Neural cell (in vitro differentiated cells): Measurements from ENCODE around the gene ERC2. TPM values are rescaled to one million over a fixed set of nuclear protein-coding genes. Genes with fewer than 3 reads are reported as not detected.

Source experiments
- H2AFZ ChIP-seq: fragments of 200-600, 300-800 bp; sonication (generic), shearing (Covaris generic); 2 replicates; pipeline ENCODE4 v1.6.0; 2014; ENCODE audit warnings: low read depth, mild to moderate bottlenecking, antibody characterized with exemption, low read length, moderate library complexity
- H3F3A ChIP-seq: fragments of 200-600 bp; shearing (Covaris generic); 2 replicates; pipeline ENCODE4 v1.6.1; 2016; ENCODE audit warnings: mild to moderate bottlenecking, moderate library complexity, mixed read lengths, antibody characterized with exemption, low read length; ENCODE audit not compliant: insufficient read depth, poor library complexity, severe bottlenecking
- H3K27ac ChIP-seq: fragments of 200-600, 300-800 bp; sonication (generic), shearing (Covaris generic); 2 replicates; pipeline ENCODE4 v1.5.1; 2014; ENCODE audit warnings: mild to moderate bottlenecking, low read length, moderate library complexity
- H3K27me3 ChIP-seq: fragments of 300-800, 200-600 bp; sonication (generic), shearing (Covaris generic); 2 replicates; pipeline ENCODE4 v1.6.0; 2014; ENCODE audit warnings: mild to moderate bottlenecking, low read depth, low read length, moderate library complexity; ENCODE audit not compliant: insufficient read depth
- H3K36me3 ChIP-seq: fragments of 300-800, 200-600 bp; sonication (generic), shearing (Covaris generic); 2 replicates; pipeline ENCODE4 v1.5.1; 2014; ENCODE audit warnings: mild to moderate bottlenecking, antibody characterized with exemption, low read length, moderate library complexity; ENCODE audit not compliant: insufficient read depth
- H3K4me2 ChIP-seq: fragments of 300-800, 200-600 bp; sonication (generic), shearing (Covaris generic); 2 replicates; pipeline ENCODE4 v1.6.0; 2014; ENCODE audit warnings: mild to moderate bottlenecking, low read length
- H3K4me3 ChIP-seq: fragments of 300-800, 200-600 bp; sonication (generic), shearing (Covaris generic); 2 replicates; pipeline ENCODE4 v1.5.1; 2014; ENCODE audit warnings: mild to moderate bottlenecking, low read length, moderate library complexity
- H3K79me2 ChIP-seq: fragments of 200-600 bp; shearing (Covaris generic); replicated peaks from 2 replicates; pipeline ENCODE4 v1.6.0; 2014; ENCODE audit warnings: mild to moderate bottlenecking, low read length, moderate library complexity; ENCODE audit not compliant: insufficient read depth
- H3K9ac ChIP-seq: fragments of 300-800, 200-600 bp; sonication (generic), shearing (Covaris generic); 2 replicates; pipeline ENCODE4 v1.6.1; 2016; ENCODE audit warnings: mild to moderate bottlenecking, low read length, mixed read lengths
- H3K9me2 ChIP-seq: fragments of 200-600 bp; shearing (Covaris generic); 2 replicates; pipeline ENCODE4 v1.6.1; 2016; ENCODE audit warnings: mild to moderate bottlenecking, low read length, mixed read lengths; ENCODE audit not compliant: insufficient read depth
- H3K9me3 ChIP-seq: fragments of 200-600, 300-800 bp; sonication (generic), shearing (Covaris generic); 2 replicates; pipeline ENCODE4 v1.6.1; 2016; ENCODE audit warnings: mild to moderate bottlenecking, mixed run types, low read length, moderate library complexity, mixed read lengths
- H4K20me1 ChIP-seq: fragments of 200-600 bp; shearing (Covaris generic); 2 replicates; pipeline ENCODE4 v1.6.1; 2016; ENCODE audit warnings: mild to moderate bottlenecking, mixed run types; ENCODE audit not compliant: insufficient read depth
- EP300 ChIP-seq: fragments of 450-650 bp; conservative IDR thresholded peaks from 2 replicates; pipeline ENCODE4 v1.6.1; 2014; ENCODE audit warnings: antibody characterized with exemption, mild to moderate bottlenecking, moderate library complexity; ENCODE audit not compliant: poor library complexity, severe bottlenecking
- EZH2 ChIP-seq: fragments of 200-600, 300-800 bp; shearing (Covaris generic), sonication (generic); IDR thresholded peaks from 2 replicates; pipeline ENCODE4 v1.6.1; 2014; ENCODE audit warnings: antibody characterized with exemption, low read length, borderline replicate concordance, mild to moderate bottlenecking; ENCODE audit not compliant: insufficient read depth, poor library complexity, severe bottlenecking
- MXI1 ChIP-seq: fragments of 450-650 bp; conservative IDR thresholded peaks from 2 replicates; pipeline ENCODE4 v1.6.1; 2014; ENCODE audit warnings: antibody characterized with exemption, mild to moderate bottlenecking; ENCODE audit not compliant: poor library complexity, severe bottlenecking
- POLR2AphosphoS5 ChIP-seq: IDR thresholded peaks from 2 replicates; pipeline ENCODE4 v1.6.1; 2012
- RAD21 ChIP-seq: fragments of 450-650 bp; conservative IDR thresholded peaks from 2 replicates; pipeline ENCODE4 v1.6.1; 2014; ENCODE audit warnings: antibody characterized with exemption, mild to moderate bottlenecking, moderate library complexity
- SMC3 ChIP-seq: fragments of 450-650 bp; conservative IDR thresholded peaks from 2 replicates; pipeline ENCODE4 v1.6.1; 2014; ENCODE audit warnings: antibody characterized with exemption, mild to moderate bottlenecking, moderate library complexity; ENCODE audit not compliant: poor library complexity
- TAF1 ChIP-seq: IDR thresholded peaks from 2 replicates; pipeline ENCODE4 v1.6.1; 2012; ENCODE audit warnings: low read depth
- polyA plus RNA-seq: library from polyadenylated mRNA; depleted of rRNA; stranded (reverse); fragments of >200 nt; gene quantifications from 2 replicates; pipeline ENCODE4 v1.2.3, GENCODE V29; 2014
- TF ChIP-seq, protein P1 (sequence below): fragments of 450-650 bp; IDR thresholded peaks from 2 replicates; pipeline ENCODE4 v1.5.1; 2014; ENCODE audit warnings: antibody characterized with exemption, mild to moderate bottlenecking, moderate library complexity; ENCODE audit not compliant: poor library complexity, severe bottlenecking
- TF ChIP-seq, protein P2 (sequence below): IDR thresholded peaks from 2 replicates; pipeline ENCODE4 v1.6.1; 2012; ENCODE audit warnings: borderline replicate concordance

ERC2 gene
- polyA plus RNA-seq, 1 donor from 2014 or later, result 60.4 TPM

DNA sequence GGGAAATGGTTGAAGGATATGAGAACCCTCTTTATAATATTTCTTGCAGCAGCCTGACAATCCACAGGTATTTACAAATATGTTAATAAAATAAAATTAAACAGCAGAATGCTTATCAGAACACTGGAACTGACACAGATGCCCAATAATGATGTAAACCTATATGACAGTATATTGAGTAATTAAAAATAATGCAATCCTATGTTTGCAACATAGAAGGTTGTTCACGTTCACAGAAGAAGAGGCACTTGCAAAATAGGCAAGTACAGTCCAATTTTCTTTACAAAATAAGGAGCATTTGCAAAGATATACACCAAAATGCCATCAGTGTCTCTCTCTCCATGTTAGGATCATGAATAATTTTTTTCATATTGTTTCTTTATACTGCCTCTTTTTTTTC is 584.2 kb downstream of the ERC2 start:
- no peaks in the 10 kb centered on the region for H3F3A ChIP-seq
- H4K20me1 ChIP-seq, result no peaks in the 10 kb centered on the region
- H3K27me3 ChIP-seq, result no peaks in the 10 kb centered on the region
- H3K36me3 ChIP-seq, result no peaks in the 10 kb centered on the region
- H3K79me2 ChIP-seq, result no peaks in the 10 kb centered on the region
- no peak overlapping the region for H3K4me2 ChIP-seq
- H2AFZ ChIP-seq, result no peak overlapping the region
- H3K27ac ChIP-seq, result no peak overlapping the region
- no peak overlapping the region for H3K4me3 ChIP-seq
- TF ChIP-seq EP300 (no peak), TAF1 (no peak), EZH2 (no peak), POLR2AphosphoS5 (no peak), RAD21 (no peak), SMC3 (no peak), MXI1 (no peak)
- TF ChIP-seq, protein P1, sequence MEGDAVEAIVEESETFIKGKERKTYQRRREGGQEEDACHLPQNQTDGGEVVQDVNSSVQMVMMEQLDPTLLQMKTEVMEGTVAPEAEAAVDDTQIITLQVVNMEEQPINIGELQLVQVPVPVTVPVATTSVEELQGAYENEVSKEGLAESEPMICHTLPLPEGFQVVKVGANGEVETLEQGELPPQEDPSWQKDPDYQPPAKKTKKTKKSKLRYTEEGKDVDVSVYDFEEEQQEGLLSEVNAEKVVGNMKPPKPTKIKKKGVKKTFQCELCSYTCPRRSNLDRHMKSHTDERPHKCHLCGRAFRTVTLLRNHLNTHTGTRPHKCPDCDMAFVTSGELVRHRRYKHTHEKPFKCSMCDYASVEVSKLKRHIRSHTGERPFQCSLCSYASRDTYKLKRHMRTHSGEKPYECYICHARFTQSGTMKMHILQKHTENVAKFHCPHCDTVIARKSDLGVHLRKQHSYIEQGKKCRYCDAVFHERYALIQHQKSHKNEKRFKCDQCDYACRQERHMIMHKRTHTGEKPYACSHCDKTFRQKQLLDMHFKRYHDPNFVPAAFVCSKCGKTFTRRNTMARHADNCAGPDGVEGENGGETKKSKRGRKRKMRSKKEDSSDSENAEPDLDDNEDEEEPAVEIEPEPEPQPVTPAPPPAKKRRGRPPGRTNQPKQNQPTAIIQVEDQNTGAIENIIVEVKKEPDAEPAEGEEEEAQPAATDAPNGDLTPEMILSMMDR, result no peak
- TF ChIP-seq, protein P2, sequence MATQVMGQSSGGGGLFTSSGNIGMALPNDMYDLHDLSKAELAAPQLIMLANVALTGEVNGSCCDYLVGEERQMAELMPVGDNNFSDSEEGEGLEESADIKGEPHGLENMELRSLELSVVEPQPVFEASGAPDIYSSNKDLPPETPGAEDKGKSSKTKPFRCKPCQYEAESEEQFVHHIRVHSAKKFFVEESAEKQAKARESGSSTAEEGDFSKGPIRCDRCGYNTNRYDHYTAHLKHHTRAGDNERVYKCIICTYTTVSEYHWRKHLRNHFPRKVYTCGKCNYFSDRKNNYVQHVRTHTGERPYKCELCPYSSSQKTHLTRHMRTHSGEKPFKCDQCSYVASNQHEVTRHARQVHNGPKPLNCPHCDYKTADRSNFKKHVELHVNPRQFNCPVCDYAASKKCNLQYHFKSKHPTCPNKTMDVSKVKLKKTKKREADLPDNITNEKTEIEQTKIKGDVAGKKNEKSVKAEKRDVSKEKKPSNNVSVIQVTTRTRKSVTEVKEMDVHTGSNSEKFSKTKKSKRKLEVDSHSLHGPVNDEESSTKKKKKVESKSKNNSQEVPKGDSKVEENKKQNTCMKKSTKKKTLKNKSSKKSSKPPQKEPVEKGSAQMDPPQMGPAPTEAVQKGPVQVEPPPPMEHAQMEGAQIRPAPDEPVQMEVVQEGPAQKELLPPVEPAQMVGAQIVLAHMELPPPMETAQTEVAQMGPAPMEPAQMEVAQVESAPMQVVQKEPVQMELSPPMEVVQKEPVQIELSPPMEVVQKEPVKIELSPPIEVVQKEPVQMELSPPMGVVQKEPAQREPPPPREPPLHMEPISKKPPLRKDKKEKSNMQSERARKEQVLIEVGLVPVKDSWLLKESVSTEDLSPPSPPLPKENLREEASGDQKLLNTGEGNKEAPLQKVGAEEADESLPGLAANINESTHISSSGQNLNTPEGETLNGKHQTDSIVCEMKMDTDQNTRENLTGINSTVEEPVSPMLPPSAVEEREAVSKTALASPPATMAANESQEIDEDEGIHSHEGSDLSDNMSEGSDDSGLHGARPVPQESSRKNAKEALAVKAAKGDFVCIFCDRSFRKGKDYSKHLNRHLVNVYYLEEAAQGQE, result no peak
- H3K9me3 ChIP-seq, result no peaks in the 10 kb centered on the region
- no peak overlapping the region for H3K9ac ChIP-seq
- H3K9me2 ChIP-seq, result no peaks in the 10 kb centered on the region

DNA sequence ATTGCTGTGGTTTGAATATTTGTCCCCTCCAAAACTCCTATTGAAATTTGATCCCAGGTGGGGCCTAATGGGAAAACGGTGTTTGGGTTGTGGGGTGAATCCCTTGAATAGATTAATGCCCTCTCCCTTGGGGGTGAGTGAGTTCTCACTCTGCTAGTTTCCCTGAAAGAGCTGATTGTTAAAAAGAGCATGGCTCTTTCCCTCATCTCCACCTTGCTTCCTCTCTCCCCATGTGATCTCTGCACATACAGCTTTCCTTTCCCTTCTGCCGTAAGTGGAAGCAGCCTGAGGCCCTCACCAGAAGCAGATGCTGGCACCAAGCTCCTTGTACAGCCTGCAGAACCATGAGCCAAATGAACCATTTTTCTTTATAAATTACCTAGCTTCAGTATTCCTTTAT is 586.3 kb downstream of the ERC2 start:
- H3K9me2 ChIP-seq, result no peaks in the 10 kb centered on the region
- no peak overlapping the region for H3K4me3 ChIP-seq
- H3F3A ChIP-seq, result no peaks in the 10 kb centered on the region
- no peak overlapping the region for H3K27ac ChIP-seq
- H3K36me3 ChIP-seq, result no peaks in the 10 kb centered on the region
- no peak overlapping the region for H3K9ac ChIP-seq
- no peak for TF ChIP-seq POLR2AphosphoS5
- H3K9me3 ChIP-seq, result no peaks in the 10 kb centered on the region
- H4K20me1 ChIP-seq, result no peaks in the 10 kb centered on the region
- no peaks in the 10 kb centered on the region for H3K27me3 ChIP-seq
- H2AFZ ChIP-seq, result no peak overlapping the region
- no peak overlapping the region for H3K4me2 ChIP-seq
- H3K79me2 ChIP-seq, result no peaks in the 10 kb centered on the region

DNA sequence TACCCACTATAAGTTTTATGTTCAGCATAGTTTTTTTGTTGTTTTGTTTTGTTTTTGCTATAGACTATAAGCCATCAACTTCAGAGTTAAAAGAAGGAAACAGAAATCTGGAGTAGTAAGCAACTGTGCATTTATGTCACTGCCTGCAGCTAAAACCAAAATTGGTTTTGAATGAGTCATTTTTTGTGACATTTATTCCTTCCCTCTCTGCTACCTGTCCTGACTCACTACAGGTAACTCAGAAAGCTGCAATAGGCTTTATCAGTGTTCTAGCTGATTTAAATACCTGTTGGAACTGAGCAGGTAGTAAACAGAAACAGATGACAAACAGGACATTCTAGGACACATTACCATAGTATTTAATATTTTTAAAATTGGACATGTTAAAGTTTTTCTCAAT is 587.9 kb downstream of the ERC2 start:
- Histone ChIP-seq H3K9me2 (no peaks in the 10 kb centered on the region), H4K20me1 (no peaks in the 10 kb centered on the region), H3K79me2 (no peaks in the 10 kb centered on the region), H3K36me3 (no peaks in the 10 kb centered on the region), H3F3A (no peaks in the 10 kb centered on the region), H3K27me3 (no peaks in the 10 kb centered on the region), H3K9ac (no peak overlapping the region), H3K4me2 (no peak overlapping the region), H3K27ac (no peak overlapping the region), H2AFZ (no peak overlapping the region), H3K4me3 (no peak overlapping the region), H3K9me3 (no peaks in the 10 kb centered on the region)
- TF ChIP-seq EP300 (no peak), TAF1 (no peak), EZH2 (no peak), MXI1 (no peak), SMC3 (no peak), POLR2AphosphoS5 (no peak), RAD21 (no peak)
- TF ChIP-seq, protein P2, result no peak
- TF ChIP-seq, protein P1, result no peak
